Astrocyte of the spinal cord (primary cell): ENCODE data around the gene SLC8A3.

Source experiments
- DNase-seq: peaks from one replicate; pipeline ENCODE4 v3.0.0; 2011; ENCODE audit warnings: low read depth, low spot score
- H3K4me3 ChIP-seq: 2 replicates; pipeline ENCODE4 v1.5.1; 2011; ENCODE audit warnings: low read depth, mild to moderate bottlenecking, low read length, moderate library complexity
- CTCF ChIP-seq: IDR thresholded peaks from 2 replicates; pipeline ENCODE4 v1.5.1; 2012; ENCODE audit warnings: low read depth, mild to moderate bottlenecking, low read length, inconsistent platforms
- in situ Hi-C: cut with HindIII; loops from 2 replicates; pipeline ENCODE4 v1.10.0; 2017; ENCODE audit warnings: low sequenced_read_pairs

SLC8A3 gene

GRCh38 chr14:70011098-70011497 lies 177.7 kb downstream of the SLC8A3 start:
- no peak for DNase-seq
- no peak for TF ChIP-seq CTCF
- H3K4me3 ChIP-seq = no peak overlapping the region
- in situ Hi-C loops = no loop called here

- no peak for TF ChIP-seq CTCF
- in situ Hi-C loops = no loop called here
These were observed 178.8 kb downstream of the SLC8A3 start for GRCh38 chr14:70009961-70010360.

GRCh38 chr14:70008284-70009262 lies 180.2 kb downstream of the SLC8A3 start:
- no peak for DNase-seq
- TF ChIP-seq CTCF = no peak
- H3K4me3 ChIP-seq = no peak overlapping the region
- in situ Hi-C loops = no loop called here

More at GRCh38 chr14:70009961-70010360, 178.8 kb downstream of the SLC8A3 start:
- no peak for DNase-seq
- no peak overlapping the region for H3K4me3 ChIP-seq

GRCh38 chr14:70006699-70007098 lies 182.1 kb downstream of the SLC8A3 start:
- DNase-seq = no peak
- no peak overlapping the region for H3K4me3 ChIP-seq
- TF ChIP-seq CTCF = no peak
- in situ Hi-C loops = no loop called here

GRCh38 chr14:70005281-70005805 lies 183.4 kb downstream of the SLC8A3 start:
- in situ Hi-C loops = no loop called here
- DNase-seq = no peak
- no peak for TF ChIP-seq CTCF
- H3K4me3 ChIP-seq = no peak overlapping the region

- in situ Hi-C loops = no loop called here
- DNase-seq = peak; percentile 35
- no peak overlapping the region for H3K4me3 ChIP-seq
- no peak for TF ChIP-seq CTCF
These were observed 184.0 kb downstream of the SLC8A3 start for GRCh38 chr14:70004791-70005190.
